OCI-LY1 (cell line): Measurements from ENCODE around the gene TIMM17B.
A peak's percentile ranks its signal among the peaks of the same experiment; 100 is the strongest.

Experiments used
- H2AFZ ChIP-seq: fragments of 200-600 bp; sonication (generic), shearing (Covaris generic); 2 replicates; pipeline ENCODE4 v1.6.0; 2014; ENCODE audit warnings: antibody characterized with exemption, mild to moderate bottlenecking, low read length
- H3F3A ChIP-seq: fragments of 200-600 bp; sonication (generic), shearing (Covaris generic); 2 replicates; pipeline ENCODE4 v1.6.0; 2014; ENCODE audit warnings: mild to moderate bottlenecking, antibody characterized with exemption, low read length, moderate library complexity; ENCODE audit not compliant: insufficient read depth
- H3K27ac ChIP-seq: fragments of 200-600 bp; sonication (generic); 2 replicates; pipeline ENCODE4 v1.5.1; 2014; ENCODE audit warnings: low read length, mixed run types, mild to moderate bottlenecking, low read depth; ENCODE audit not compliant: poor library complexity, severe bottlenecking
- H3K27me3 ChIP-seq: fragments of 200-600 bp; sonication (generic); 2 replicates; pipeline ENCODE4 v1.6.0; 2014; ENCODE audit warnings: antibody characterized with exemption, mild to moderate bottlenecking, low read length, moderate library complexity; ENCODE audit not compliant: insufficient read depth
- H3K36me3 ChIP-seq: fragments of 200-600 bp; sonication (generic); 2 replicates; pipeline ENCODE4 v1.6.1; 2014; ENCODE audit warnings: mild to moderate bottlenecking, antibody characterized with exemption, low read length, moderate library complexity, mixed read lengths; ENCODE audit not compliant: insufficient read depth
- H3K4me1 ChIP-seq: fragments of 200-600 bp; sonication (generic); 2 replicates; pipeline ENCODE4 v1.5.1; 2014; ENCODE audit warnings: mild to moderate bottlenecking, low read length, moderate library complexity; ENCODE audit not compliant: insufficient read depth, severe bottlenecking
- H3K4me2 ChIP-seq: fragments of 200-600 bp; sonication (generic), shearing (Covaris generic); 2 replicates; pipeline ENCODE4 v1.6.1; 2014; ENCODE audit warnings: low read length
- H3K4me3 ChIP-seq: fragments of 200-600 bp; sonication (generic); 2 replicates; pipeline ENCODE4 v1.5.1; 2014; ENCODE audit warnings: low read length, low read depth, mild to moderate bottlenecking, mixed read lengths; ENCODE audit not compliant: poor library complexity, severe bottlenecking
- H3K79me2 ChIP-seq: fragments of 200-600 bp; shearing (Covaris generic); 2 replicates; pipeline ENCODE4 v1.6.1; 2016; ENCODE audit warnings: mixed run types, low read length, mixed read lengths; ENCODE audit not compliant: insufficient read depth
- H3K9ac ChIP-seq: fragments of 200-600 bp; sonication (generic), shearing (Covaris generic); 2 replicates; pipeline ENCODE4 v1.6.1; 2014; ENCODE audit warnings: mild to moderate bottlenecking, low read length, mixed read lengths
- H3K9me2 ChIP-seq: fragments of 200-600 bp; sonication (generic), shearing (Covaris generic); 2 replicates; pipeline ENCODE4 v1.6.1; 2014; ENCODE audit warnings: low read depth, mild to moderate bottlenecking, low read length, mixed read lengths
- H3K9me3 ChIP-seq: fragments of 200-600 bp; shearing (Covaris generic); 2 replicates; pipeline ENCODE4 v1.6.1; 2014; ENCODE audit warnings: low read length, mixed read lengths
- H4K20me1 ChIP-seq: fragments of 200-600 bp; sonication (generic), shearing (Covaris generic); 2 replicates; pipeline ENCODE4 v1.6.0; 2016; ENCODE audit warnings: mild to moderate bottlenecking, low read length; ENCODE audit not compliant: insufficient read depth
- EZH2 ChIP-seq: fragments of 200-600 bp; sonication (generic), shearing (Covaris generic); IDR thresholded peaks from 2 replicates; pipeline ENCODE4 v1.8.0; 2017; ENCODE audit warnings: borderline replicate concordance, mixed run types, mild to moderate bottlenecking, antibody characterized with exemption, low read length, moderate library complexity, mixed read lengths
- TF ChIP-seq, protein P1 (sequence below): fragments of 200-600 bp; sonication (generic), shearing (Covaris generic); IDR thresholded peaks from 2 replicates; pipeline ENCODE4 v1.5.1; 2017; ENCODE audit warnings: mild to moderate bottlenecking, antibody characterized with exemption, low read length, moderate library complexity, mixed read lengths

Gene TIMM17B

GRCh38 chrX:48901069-48901468 lies 3.5 kb upstream of the TIMM17B start:
- Histone ChIP-seq H3K4me3 (no peak overlapping the region), H3K9me2 (no peaks in the 10 kb centered on the region), H3K4me1 (peaks cover 22% of the 10 kb centered on the region), H3K9me3 (no peaks in the 10 kb centered on the region), H3F3A (no peaks in the 10 kb centered on the region), H3K79me2 (peaks cover 13% of the 10 kb centered on the region; the same call in 1 of the 2 replicates), H4K20me1 (no peaks in the 10 kb centered on the region), H3K9ac (no peak overlapping the region), H3K36me3 (peaks cover 49% of the 10 kb centered on the region), H3K4me2 (no peak overlapping the region), H2AFZ (no peak overlapping the region), H3K27ac (no peak overlapping the region), H3K27me3 (no peaks in the 10 kb centered on the region)
- no peak for TF ChIP-seq EZH2
- TF ChIP-seq, protein P1, sequence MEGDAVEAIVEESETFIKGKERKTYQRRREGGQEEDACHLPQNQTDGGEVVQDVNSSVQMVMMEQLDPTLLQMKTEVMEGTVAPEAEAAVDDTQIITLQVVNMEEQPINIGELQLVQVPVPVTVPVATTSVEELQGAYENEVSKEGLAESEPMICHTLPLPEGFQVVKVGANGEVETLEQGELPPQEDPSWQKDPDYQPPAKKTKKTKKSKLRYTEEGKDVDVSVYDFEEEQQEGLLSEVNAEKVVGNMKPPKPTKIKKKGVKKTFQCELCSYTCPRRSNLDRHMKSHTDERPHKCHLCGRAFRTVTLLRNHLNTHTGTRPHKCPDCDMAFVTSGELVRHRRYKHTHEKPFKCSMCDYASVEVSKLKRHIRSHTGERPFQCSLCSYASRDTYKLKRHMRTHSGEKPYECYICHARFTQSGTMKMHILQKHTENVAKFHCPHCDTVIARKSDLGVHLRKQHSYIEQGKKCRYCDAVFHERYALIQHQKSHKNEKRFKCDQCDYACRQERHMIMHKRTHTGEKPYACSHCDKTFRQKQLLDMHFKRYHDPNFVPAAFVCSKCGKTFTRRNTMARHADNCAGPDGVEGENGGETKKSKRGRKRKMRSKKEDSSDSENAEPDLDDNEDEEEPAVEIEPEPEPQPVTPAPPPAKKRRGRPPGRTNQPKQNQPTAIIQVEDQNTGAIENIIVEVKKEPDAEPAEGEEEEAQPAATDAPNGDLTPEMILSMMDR, result no peak

GRCh38 chrX:48899078-48899410 lies 1.5 kb upstream of the TIMM17B start:
- Histone ChIP-seq H3F3A (no peaks in the 10 kb centered on the region), H3K4me3 (peak overlapping the region; percentile 100), H4K20me1 (no peaks in the 10 kb centered on the region), H2AFZ (no peak overlapping the region), H3K27me3 (no peaks in the 10 kb centered on the region), H3K79me2 (peaks cover 13% of the 10 kb centered on the region; the same call in 1 of the 2 replicates), H3K36me3 (peaks cover 59% of the 10 kb centered on the region), H3K9ac (peak overlapping the region; percentile 61; the same call in 1 of the 2 replicates), H3K9me3 (no peaks in the 10 kb centered on the region), H3K4me1 (peaks cover 22% of the 10 kb centered on the region), H3K4me2 (peak overlapping the region; percentile 96), H3K9me2 (no peaks in the 10 kb centered on the region), H3K27ac (peak overlapping the region; percentile 90)
- TF ChIP-seq, protein P1, result no peak
- no peak for TF ChIP-seq EZH2

GRCh38 chrX:48897157-48897624 lies 377 bp downstream of the TIMM17B start:
- H3K36me3 ChIP-seq, result peaks cover 54% of the 10 kb centered on the region
- peaks cover 24% of the 10 kb centered on the region for H3K4me1 ChIP-seq
- no peaks in the 10 kb centered on the region for H3K9me2 ChIP-seq
- H4K20me1 ChIP-seq, result no peaks in the 10 kb centered on the region
- H3K79me2 ChIP-seq, result peaks cover 13% of the 10 kb centered on the region; the same call in 1 of the 2 replicates
- H3K4me2 ChIP-seq, result peak overlapping the region; percentile 96
- no peak for TF ChIP-seq EZH2
- H3K4me3 ChIP-seq, result peak overlapping the region; percentile 100
- no peaks in the 10 kb centered on the region for H3F3A ChIP-seq
- H2AFZ ChIP-seq, result no peak overlapping the region
- H3K9ac ChIP-seq, result peak overlapping the region; percentile 99
- no peaks in the 10 kb centered on the region for H3K9me3 ChIP-seq
- peak overlapping the region; percentile 90 for H3K27ac ChIP-seq
- H3K27me3 ChIP-seq, result no peaks in the 10 kb centered on the region

- Histone ChIP-seq H4K20me1 (no peaks in the 10 kb centered on the region), H3K4me2 (peak overlapping the region; percentile 96), H3K4me1 (peaks cover 29% of the 10 kb centered on the region), H3K9me3 (no peaks in the 10 kb centered on the region), H3K27ac (peak overlapping the region; percentile 90), H3K27me3 (no peaks in the 10 kb centered on the region), H3K9ac (peak overlapping the region; percentile 99), H3K79me2 (peaks cover 13% of the 10 kb centered on the region; the same call in 1 of the 2 replicates), H3K4me3 (peak overlapping the region; percentile 100), H3K36me3 (peaks cover 49% of the 10 kb centered on the region), H3F3A (no peaks in the 10 kb centered on the region), H2AFZ (no peak overlapping the region), H3K9me2 (no peaks in the 10 kb centered on the region)
- no peak for TF ChIP-seq EZH2
- TF ChIP-seq, protein P1, result no peak
Observed at GRCh38 chrX:48896611-48897011, 957 bp downstream of the TIMM17B start.
